ENCODE results near the gene PINLYP.
"Not testable (repeated sequence)": the region's sequence is repeated elsewhere in the genome, so short reads cannot be mapped to it uniquely, and the experiment has no call there.

Gene PINLYP

DNA sequence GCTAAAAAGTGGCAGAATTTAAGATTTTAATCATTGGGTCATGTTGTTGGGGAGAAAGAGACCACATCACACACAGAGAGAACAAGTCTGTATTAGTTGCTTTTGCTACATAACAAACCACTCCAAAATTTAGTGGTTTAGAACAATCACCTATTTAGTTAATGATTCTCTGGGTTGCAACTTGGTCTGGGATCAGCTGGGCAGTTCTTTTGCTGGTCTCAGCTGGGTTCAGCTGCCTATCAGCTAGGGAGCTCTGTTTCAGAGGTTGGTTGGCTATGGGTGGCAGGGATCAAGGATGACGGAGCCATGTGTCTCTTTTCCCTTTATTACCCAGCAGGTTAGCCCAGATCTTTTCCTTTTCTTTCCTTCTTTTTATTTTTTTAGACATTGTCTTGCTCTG, 8.9 kb downstream of the PINLYP start:
- no peak for DNase-seq

DNA sequence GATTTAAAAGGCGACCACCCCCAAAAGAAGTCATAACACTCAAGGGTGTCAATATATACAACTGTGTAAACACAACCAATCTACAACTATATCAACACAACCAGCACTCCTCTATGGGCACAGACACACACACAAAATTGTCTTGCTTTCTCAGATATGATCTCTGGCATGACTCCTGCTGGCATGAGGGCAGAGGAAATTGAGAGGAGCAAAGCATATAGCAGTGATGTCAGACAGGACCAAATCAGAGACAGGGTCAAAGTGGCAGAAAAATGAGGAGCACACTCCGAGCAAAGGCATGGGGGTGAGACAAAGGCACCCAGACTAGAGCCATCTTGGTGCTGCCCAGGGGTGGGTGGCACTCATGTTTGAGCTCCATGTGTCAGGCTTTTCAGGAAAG, 10.7 kb downstream of the PINLYP start:
- DNase-seq = no peak

DNA sequence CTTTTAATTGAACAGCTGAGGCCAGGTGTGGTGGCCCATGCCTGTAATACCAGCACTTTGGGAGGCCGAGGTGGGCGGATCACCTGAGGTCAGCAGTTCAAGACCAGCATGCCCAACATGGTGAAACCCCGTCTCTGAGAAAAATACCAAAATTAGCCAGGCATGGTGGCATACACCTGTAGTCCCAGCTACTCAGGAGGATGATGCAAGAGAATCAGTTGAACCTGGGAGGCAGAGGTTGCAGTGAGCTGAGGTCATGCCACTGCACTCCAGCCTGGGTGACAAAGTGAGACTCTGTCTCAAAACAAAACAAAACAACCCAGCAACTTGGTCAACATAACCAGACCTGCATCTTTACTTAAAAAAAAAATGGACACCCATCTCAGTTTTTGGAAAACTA, 11.4 kb downstream of the PINLYP start:
- DNase-seq = not testable (repeated sequence)

DNA sequence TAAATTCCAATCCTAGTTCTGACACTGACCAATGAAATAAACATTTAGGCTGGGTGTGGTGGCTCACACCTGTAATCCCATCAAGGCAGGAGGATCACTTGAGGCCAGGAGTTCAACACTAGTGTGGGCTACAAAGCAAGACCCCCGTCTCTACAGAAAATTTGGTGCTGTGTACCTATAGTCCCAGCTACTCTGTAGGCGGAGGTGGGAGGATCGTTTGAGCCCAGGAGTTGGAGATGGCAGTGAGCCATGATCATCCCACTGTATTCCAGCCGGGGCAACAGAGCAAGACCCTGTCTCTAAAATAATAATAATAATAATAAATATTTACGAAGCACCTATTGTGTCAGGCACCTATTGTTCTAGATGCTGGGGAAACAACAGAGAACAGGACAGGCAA, 13.7 kb downstream of the PINLYP start:
- DNase-seq = no peak

DNA sequence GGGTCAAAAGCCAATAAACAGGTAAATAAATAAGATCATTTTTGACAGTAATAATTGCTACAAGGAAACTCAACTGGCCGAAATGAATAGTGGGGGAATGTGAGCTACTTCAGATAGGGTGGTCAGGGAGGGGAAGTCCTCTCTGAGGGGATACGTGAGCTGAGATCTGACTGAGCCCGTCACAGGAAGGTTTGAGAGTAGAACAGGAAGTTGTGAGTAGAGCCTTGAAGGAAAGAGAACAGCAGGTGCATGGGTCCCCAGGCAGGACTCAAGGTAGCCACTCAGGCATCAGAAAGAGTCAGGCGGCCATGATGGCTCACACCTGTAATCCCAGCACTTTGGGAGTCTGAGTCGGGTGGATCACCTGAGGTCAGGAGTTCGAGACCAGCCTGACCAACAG, 14.1 kb downstream of the PINLYP start:
- no peak for DNase-seq

DNA sequence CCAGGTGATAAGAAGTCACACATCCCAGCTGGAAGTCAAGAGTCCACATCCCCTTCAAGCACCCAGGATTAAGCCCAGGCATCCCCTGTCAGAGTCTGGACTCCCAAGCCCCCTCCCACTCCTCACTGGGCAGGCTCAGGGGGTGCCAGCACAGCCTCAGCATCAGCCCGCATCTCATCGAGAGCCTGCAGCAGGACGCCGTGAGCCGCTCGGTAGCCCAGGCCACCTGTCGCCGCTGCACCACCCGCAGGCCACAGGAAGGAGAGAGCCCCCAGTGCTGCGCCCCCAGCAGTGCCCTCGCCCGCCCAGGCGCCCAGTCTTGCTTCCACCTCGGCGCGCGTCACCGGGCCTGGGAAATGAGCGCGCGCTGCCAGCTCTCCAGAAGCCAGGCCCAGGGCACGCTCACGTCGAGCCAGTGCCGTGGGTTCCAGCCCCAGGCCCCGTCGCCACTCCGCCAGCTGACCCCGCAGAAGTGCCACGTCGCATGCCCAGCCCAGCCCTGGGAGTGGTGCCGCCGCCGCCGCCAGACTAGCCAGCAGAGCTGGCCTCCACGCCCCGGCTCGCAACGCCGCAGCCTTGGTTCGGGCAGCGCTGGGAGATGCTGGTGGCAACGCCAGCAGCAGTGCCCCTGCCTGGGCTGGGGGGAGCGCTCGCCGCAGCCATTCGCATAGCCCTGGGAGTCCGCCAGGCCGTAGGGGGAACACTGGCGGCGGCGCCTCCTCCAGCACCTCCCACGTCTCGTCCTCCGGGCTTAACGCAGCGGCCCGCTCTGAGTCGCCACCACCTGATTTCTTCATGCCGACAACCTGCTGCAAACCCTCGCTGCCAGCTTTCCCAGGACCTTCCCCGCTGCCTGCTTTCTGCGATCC, 16.5 kb downstream of the PINLYP start:
- DNase-seq = no peak

DNA sequence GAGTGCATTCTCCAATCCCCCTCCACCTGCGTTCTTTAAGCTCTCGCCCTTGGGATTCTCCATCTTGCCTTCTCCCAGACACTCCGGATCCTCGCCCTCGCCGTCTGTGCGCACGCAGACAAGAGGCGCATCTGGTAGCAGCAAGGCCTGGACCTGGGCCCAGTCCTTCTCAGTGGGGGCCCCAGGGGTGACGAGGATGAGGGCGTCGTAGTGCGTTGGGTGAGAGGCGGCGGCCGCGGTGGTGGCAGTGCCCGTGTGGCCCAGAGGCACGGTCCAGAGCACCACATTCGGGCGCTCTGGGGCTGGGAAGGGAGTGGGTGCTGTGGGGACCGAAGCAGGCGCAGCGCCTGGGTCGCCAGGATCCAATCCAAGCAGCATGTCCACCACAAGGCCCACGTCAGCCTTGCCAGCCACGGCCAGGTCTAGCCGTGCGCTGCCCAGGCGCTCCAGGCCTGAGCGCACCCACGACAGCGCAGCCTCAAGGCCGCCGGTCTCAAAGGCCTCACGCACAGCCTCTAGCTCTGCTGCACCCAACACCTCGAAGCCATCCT, 17.3 kb downstream of the PINLYP start:
- DNase-seq = no peak

DNA sequence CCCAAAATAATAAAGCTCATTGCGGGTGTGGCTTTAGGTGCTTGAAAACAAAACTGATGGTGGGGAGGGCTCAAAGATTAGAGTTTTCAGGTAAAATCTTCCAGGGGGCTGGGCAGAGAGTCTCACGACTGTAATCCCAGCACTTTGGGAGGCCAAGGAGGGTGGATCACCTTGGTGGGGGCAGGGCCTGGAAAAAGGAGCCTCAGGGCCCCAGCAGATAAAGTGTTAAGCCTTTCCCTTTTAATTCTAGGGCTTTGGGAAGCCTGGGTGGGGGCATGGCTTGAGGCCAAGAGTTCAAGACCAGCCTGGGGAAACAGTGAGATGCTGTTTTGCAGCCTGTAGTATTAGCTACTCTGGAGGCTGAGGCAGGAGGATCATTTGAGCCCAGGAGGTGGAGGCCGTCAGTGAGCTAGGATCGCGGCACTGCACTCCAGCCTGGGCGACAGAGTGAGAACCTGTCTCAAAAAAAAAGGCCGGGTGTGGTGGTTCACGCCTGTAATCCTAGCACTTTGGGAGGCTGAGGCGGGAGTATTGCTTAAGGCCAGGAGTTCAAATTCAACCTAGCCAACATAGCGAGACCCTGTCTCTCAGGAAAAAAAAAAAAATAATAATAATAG, 18.6 kb downstream of the PINLYP start:
- no peak for DNase-seq

DNA sequence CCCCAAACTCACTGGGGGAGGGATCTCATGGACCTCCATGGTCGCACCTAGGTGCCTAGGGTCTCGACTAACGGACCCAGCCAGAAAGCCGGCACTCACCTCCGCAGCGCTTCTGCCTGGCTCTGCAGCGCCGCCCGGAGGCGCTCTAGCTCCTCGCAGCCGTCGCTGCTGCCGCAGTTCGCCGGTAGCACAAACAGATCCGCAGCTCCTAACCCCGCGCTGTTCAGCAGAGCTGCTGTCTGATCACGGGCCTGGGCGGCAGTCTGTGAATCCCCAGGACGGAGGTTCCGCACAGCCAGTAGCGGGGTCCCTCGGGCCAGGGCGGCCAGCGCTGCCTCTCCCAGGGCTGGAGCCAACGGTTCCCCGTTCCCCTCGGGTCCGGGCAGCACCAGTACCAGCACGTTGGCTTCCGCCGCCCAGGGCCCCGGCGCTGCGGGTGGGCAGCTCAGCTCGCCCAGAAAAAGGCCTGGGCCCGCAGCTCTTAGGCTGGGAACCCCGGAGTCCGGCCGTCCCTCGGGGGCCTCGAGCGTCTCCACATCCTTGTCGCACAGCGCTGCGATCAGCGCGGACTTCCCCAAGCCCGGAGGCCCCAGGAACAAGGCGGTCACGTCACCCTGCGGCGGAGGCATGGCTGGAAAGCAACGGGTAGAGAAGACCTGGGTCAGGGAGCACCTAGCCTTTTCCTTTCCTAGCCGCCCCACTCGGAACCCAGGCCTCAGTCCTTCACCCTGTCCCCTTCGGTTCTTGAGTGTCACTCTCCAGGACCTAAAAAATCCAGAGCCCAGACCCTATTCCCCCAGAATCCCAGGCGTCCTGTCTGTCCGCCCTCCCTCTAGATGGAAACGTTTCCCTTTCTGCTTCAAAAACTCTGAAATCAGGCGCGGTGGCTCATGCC, 19.4 kb downstream of the PINLYP start:
- DNase-seq = peak; percentile 74

DNA sequence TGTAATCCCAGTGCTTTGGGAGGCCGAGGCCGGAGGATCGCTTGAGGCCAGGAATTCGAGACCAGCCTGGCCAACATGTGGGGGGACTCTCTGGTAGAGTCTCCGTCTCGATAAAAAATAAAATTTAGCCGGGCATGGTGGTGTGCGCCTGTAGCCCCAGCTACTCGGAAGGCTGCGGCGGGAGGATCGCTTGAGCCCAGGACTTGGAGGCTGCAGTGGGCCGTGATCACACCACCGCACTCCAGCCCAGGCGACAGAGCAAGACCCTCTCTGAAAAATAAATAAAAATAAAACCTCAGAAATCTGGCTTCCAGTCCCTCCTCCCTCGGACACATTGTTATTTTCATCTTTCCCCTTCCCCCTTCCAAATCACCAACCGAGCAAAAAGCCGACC, 20.0 kb downstream of the PINLYP start:
- DNase-seq = peak; percentile 43

DNA sequence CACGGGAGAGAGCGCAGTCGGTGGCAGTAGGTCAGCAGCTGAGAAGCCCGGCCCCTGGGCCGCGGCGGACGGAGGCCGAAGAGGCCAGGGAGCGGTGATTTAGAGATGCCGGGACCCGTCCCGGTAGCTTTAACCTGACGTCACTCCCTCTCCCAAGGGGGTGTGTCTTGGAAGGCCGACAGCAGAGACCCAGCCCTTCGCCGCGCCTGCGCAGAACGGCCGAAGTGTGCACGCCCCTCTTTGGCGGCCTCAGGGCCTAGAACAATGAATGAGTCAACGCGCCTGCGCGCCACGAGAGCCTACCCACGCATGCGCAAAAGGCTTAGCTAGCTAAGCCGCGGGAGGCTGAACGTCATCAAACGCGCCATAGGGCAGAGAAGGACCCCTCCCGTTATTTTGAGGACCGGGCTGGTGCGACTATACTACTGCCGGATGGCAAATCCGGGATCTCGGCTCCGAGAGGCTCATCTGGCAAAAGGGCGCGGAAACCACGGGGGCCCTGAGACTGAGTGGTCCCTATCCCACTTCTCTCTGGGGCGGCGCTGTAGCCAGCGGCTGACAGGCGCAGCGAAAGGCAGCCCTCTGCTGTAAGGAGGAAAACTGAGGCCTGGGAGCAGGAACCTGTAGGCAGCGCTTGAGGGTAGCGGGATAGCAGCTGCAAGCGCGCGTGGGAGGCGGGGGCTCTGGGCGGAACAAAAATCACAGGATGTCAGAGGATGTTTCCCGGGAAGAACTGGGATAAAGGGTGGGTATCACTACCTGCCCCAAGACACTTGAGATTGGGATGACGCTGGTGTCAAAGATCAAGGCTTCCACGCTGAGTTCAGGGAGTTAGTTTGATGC, 20.6 kb downstream of the PINLYP start, which contains the start of the genes IRGQ and ZNF576:
TSS of gene IRGQ (minus strand) at position 136 of the 843 bp plus-strand sequence. CDS start 796 bp downstream, outside the sequence.
TSS of gene ZNF576 (plus strand) at position 597 of the 843 bp plus-strand sequence. CDS start 514 bp downstream, outside the sequence.
- DNase-seq = peak; percentile 100

DNA sequence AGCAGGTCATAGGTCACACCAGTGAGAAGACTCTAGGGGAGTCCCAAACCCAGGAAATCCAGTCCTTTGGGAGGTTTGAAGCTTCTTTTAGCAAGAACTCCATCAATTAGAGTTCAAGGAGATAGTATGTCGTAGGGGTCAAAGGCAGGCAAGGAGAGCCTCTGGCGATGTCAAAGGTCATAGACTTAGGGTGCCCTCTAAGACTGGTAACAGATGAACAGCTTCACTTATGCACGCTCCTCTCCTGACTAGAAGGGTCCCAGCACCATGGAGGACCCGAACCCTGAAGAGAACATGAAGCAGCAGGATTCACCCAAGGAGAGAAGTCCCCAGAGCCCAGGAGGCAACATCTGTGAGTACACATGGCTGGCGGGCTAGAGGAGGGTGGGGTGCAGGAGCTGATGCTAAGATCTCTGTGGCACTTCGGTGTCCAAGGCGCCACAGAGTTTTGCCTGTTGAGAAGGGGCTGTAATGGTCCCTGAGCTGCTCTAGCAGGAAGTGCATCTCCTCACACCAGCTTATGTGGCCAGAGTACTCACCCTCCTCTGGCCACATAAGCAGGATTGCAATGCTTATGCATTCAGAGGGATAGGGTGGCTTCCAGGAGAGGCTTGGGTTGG, 21.4 kb downstream of the PINLYP start:
- no peak for DNase-seq

DNA sequence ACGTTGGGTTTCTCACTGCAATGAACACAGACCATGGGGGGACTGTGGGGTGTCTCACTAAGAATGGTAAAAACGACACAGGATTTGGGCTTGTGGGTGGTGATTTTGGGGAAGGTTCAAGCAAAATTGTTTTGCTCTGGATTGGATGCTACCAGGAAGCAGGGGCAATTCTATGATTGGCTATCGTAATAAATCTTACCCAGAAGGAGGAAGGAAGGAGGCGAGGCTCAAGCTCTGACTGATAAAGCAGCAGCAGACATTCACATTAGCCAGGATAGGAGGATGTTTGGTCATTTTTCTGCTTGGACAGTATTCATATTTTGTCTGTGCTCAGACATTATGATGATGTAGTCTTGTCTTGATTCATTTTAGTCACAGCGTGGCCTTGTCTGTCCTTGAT, 22.3 kb downstream of the PINLYP start:
- DNase-seq = no peak

DNA sequence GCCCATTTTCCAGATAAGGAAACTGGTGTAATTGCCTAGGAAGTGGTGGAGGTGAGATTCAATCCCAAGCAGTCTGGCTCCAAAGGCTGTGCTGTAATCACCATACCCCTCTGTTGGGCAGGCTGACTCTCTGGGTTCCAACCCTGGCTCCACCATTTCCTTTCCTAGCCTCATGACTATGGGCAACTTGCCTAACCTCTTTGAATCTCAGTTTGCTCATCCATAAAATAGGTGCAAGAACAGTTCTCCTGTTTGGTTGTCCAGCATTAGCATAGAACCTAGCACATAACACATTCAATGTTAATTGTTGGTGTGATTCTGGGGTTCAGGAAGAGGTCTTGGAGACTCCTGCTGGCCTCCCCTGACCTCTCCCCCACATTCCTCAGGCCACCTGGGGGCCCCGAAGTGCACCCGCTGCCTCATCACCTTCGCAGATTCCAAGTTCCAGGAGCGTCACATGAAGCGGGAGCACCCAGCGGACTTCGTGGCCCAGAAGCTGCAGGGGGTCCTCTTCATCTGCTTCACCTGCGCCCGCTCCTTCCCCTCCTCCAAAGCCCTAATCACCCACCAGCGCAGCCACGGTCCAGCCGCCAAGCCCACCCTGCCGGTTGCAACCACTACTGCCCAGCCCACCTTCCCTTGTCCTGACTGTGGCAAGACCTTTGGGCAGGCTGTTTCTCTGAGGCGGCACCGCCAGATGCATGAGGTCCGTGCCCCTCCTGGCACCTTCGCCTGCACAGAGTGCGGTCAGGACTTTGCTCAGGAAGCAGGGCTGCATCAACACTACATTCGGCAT, 23.0 kb downstream of the PINLYP start:
- DNase-seq = no peak

DNA sequence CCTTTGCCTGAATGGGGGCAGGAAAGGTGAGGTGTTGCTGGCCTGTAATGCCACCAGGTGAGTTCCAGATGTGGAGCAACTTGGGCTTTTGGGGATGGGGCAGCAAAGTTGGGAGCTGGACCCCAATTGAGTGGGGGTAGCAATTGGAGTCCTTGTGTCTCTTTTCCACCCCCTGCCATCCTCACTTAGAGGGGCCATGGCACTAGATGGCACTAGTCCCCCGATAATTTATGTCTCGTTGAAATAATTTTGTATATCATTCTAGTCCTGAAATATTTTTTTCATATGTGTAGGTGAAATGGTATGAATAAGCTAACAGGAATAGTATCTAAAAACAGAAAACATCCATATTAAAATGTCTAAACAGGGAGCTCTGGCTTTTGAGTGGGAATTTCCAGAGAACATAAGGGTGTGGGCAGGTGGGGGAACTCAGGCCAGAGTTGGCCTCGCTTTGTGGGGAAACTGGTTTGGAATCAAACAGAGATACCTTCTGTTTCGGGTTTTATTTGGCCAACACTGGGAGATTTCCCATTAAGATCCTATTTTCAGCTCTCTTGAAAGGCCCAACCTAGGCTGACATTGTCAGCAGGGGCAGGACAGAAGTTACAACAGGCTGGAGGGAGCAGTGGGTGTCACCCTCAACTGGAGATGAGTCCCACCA, 24.2 kb downstream of the PINLYP start:
- no peak for DNase-seq

DNA sequence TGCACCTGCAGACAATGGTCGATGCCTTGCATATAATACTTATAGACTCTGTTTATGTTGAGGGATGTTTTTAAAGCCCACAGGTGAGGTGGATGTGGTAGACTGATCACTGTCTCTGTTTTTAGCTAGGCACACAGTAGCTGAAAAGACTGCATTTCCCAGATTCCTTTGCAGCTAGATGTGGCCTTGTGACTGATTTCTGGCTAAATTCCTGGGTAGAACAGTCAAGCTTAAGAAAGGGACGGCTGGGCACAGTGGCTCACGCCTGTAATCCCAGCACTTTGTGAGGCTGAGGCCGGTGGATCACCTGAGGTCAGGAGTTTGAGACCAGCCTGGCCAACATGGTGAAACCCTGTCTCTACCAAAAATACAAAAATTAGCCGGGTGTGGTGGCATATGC, 24.7 kb downstream of the PINLYP start:
- not testable (repeated sequence) for DNase-seq

DNA sequence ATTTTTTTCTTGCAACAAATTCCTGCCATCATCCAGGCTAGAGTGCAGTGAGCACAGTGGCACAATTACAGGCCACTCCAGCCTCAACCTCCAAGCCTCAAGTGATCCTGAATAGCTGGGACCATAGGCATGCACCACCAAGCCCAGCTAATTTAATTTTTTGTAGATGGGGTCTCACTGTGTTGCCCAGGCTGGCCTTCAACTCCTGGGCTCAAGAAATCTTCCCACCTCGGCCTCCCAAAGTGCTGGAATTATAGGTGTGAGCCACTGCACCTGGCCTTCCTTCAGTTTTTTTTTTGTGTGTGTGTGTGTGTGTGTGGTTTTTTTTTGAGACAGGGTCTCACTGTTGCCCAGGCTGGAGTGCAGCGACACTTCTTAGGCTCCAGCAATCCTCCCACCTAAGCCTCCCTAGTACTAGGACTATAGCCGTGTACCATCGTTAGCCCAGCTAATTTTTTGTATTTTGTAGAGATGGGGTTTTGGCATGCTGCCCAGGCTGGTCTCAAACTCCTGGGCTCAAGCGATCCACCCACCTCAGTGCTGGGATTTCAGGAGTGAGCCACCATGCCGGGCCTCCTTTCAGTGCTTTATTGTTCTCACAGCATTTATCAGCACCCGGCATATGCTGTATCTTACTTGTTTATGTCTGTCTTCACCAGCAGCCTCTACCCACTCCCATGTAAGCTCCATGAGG, 30.4 kb downstream of the PINLYP start:
- DNase-seq = no peak

DNA sequence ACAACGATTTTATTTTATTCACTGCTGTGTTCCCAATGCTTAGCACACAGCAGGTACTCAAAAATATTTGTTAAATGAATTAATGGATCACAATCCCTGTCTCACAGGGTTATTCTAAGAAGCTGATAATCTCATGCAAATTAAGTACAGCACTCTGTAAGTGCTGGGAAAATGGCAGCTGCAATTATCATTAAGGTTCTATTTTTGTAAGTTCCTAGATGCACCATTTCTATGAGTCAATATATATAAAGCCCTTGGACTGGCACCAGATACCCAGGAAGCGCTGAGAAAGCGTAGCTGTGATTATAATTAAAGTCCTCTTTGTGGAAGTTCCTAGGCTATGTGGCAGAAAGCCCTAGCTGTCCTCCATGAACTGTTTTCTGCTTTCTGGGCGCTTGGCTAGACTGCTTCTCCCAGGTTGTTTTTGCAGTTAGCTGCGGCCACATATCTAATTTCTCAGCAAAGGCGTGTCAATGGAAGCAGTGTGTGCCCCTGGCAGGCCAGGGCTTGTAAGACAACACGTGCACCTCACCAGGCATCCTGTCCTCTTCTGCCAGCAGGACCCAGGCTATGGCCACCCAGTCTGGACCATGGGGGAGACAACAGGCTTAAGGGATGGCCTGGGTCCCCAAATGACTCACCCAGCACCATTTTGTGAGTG, 31.1 kb downstream of the PINLYP start:
- DNase-seq = peak; percentile 49

Measured in femur (tissue), 1 donor.